Suprapubic skin (tissue), 4 donors: ENCODE data around the gene DKKL1. TPM values are rescaled to one million over a fixed set of nuclear protein-coding genes. Genes with fewer than 3 reads are reported as not detected.
"Not testable (repeated sequence)": the region's sequence is repeated elsewhere in the genome, so short reads cannot be mapped to it uniquely, and the experiment has no call there.

Experiments used
- DNase-seq, 2 donors: peaks; one replicate each; pipeline ENCODE4 v3.0.0-alpha.2; 2019; ENCODE audit warnings: low spot score in 2 of 2
- H3K27ac ChIP-seq: fragments of 200-600 bp; sonication (generic); one replicate; pipeline ENCODE4 v1.5.1; 2019
- H3K27me3 ChIP-seq: fragments of 200-600 bp; sonication (generic); one replicate; pipeline ENCODE4 v1.5.1; 2019
- H3K36me3 ChIP-seq: fragments of 200-600 bp; sonication (generic); one replicate; pipeline ENCODE4 v1.5.1; 2019
- H3K4me1 ChIP-seq: fragments of 200-600 bp; sonication (generic); one replicate; pipeline ENCODE4 v1.5.1; 2019
- H3K4me3 ChIP-seq: fragments of 200-600 bp; sonication (generic); one replicate; pipeline ENCODE4 v1.5.1; 2019; ENCODE audit warnings: mild to moderate bottlenecking
- H3K9me3 ChIP-seq: fragments of 200-600 bp; sonication (generic); one replicate; pipeline ENCODE4 v1.5.1; 2019
- EP300 ChIP-seq: sonication (generic); formaldehyde crosslinking; IDR thresholded peaks from one replicate; pipeline ENCODE4 v1.6.1; 2017; ENCODE audit warnings: antibody characterized with exemption
- POLR2A ChIP-seq, 2 donors: fragments of 450-650 bp; IDR thresholded peaks; one replicate each; pipeline ENCODE4 v1.6.1; 2017; ENCODE audit warnings: antibody characterized with exemption in 2 of 2, mild to moderate bottlenecking in 2 of 2, moderate library complexity in 2 of 2
- POLR2AphosphoS5 ChIP-seq, 3 donors: sonication (generic); formaldehyde crosslinking; IDR thresholded peaks; one replicate each; pipeline ENCODE4 v1.6.1; 2017; ENCODE audit warnings: antibody characterized with exemption in 3 of 3
- WGBS: methylation state at CpG from one replicate; pipeline ENCODE4 v1.1.5; 2018; 5-methylcytosine and 5-hydroxymethylcytosine counted together
- total RNA-seq, 4 donors: library from RNA; depleted of rRNA; stranded (reverse); fragments of >200 nt; gene quantifications; one replicate each; pipeline ENCODE4 v1.1.0, GENCODE V29; 2016
- TF ChIP-seq, protein P1 (sequence below), 2 donors: fragments of 200-600 bp in 1 of 2; fragments of 450-650 bp in 1 of 2; sonication (generic) in 1 of 2; IDR thresholded peaks; one replicate each; pipeline ENCODE4 v1.5.1; 2016 to 2019; ENCODE audit warnings: antibody characterized with exemption in 2 of 2, mild to moderate bottlenecking in 1 of 2, moderate library complexity in 1 of 2

DKKL1 gene
- total RNA-seq, 4 donors from 2014 or later, result not detected

DNA sequence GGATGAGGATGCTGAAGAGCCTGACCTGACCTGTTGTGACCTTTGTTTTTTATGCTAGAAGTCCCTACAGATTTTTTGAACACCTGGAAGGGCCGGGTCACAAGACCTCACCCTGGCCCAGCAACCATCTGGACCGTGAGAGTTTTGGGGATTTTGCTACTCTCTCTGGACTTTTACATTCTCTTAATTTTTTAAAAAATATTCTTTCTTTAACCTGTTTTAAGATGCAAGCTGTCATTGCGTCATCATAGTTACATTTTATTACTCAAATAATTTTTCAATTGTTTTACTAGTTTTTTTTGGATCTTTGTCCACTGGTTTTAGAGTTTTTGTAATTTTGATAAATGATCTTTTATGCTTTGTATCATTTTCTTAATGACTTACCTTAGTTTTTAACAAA, 7.5 kb downstream of the DKKL1 start:
- Histone ChIP-seq H3K27ac (no peak overlapping the region), H3K4me3 (no peak overlapping the region), H3K36me3 (no peaks in the 10 kb centered on the region), H3K27me3 (no peaks in the 10 kb centered on the region), H3K9me3 (peaks cover 13% of the 10 kb centered on the region), H3K4me1 (no peaks in the 10 kb centered on the region)
- TF ChIP-seq, protein P1, sequence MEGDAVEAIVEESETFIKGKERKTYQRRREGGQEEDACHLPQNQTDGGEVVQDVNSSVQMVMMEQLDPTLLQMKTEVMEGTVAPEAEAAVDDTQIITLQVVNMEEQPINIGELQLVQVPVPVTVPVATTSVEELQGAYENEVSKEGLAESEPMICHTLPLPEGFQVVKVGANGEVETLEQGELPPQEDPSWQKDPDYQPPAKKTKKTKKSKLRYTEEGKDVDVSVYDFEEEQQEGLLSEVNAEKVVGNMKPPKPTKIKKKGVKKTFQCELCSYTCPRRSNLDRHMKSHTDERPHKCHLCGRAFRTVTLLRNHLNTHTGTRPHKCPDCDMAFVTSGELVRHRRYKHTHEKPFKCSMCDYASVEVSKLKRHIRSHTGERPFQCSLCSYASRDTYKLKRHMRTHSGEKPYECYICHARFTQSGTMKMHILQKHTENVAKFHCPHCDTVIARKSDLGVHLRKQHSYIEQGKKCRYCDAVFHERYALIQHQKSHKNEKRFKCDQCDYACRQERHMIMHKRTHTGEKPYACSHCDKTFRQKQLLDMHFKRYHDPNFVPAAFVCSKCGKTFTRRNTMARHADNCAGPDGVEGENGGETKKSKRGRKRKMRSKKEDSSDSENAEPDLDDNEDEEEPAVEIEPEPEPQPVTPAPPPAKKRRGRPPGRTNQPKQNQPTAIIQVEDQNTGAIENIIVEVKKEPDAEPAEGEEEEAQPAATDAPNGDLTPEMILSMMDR (IDR thresholded peaks at IDR 0.05), result no peak
- TF ChIP-seq EP300 (no peak), POLR2A (IDR thresholded peaks at IDR 0.05) (no peak), POLR2AphosphoS5 (IDR thresholded peaks at IDR 0.05) (no peak)
- no peak for DNase-seq
- 90% methylated on average over 3 of the region's 3 CpGs for WGBS

DNA sequence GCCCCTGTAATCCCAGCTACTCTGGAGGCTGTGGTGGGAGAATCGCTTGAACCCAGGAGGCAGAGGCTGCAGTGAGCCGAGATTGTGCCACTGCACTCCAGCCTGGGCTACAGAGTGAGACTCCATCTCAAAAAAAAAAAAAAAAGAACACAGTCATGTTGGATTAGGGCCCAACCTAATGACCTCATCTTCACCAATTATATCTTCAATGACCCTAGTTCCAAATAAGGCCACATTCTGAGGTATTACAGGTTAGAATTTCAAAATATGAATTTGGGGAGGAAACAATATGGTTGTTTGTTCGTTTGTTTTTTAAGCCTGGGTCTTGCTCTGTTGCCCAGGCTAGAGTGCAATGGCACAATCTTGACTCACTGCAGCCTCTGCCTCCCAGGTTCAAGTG, 9.5 kb downstream of the DKKL1 start:
- not testable (repeated sequence) for H3K4me1 ChIP-seq, H3K27ac ChIP-seq, DNase-seq, H3K36me3 ChIP-seq, H3K4me3 ChIP-seq, H3K27me3 ChIP-seq
- H3K9me3 ChIP-seq, result peaks cover 13% of the 10 kb centered on the region
- WGBS, result 83% methylated on average over 3 of the region's 3 CpGs

DNA sequence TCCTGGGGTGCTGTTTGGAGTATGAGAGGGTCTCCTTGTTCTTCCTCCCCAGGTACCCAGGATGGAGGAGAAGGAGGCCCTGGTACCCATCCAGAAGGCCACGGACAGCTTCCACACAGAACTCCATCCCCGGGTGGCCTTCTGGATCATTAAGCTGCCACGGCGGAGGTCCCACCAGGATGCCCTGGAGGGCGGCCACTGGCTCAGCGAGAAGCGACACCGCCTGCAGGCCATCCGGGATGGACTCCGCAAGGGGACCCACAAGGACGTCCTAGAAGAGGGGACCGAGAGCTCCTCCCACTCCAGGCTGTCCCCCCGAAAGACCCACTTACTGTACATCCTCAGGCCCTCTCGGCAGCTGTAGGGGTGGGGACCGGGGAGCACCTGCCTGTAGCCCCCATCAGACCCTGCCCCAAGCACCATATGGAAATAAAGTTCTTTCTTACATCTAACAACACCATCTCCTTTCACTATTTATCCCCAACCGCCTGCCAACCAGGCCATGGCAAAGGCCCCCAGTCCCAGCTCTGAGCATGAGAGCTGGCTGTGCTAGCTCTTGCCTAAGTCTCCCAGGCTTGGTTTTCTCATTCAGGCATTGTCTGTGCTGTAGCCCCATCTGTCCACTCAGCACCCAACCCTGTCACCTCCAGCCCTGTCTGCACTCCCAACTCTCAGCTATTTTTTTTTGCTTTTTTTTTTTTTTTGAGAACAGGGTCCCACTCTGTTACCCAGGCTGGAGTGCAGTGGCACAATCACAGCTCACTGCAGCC, 11.2 kb downstream of the DKKL1 start:
- DNase-seq, result no peak
- Histone ChIP-seq H3K4me1 (no peaks in the 10 kb centered on the region), H3K27ac (no peak overlapping the region), H3K9me3 (peaks cover under 1% of the 10 kb centered on the region), H3K4me3 (no peak overlapping the region), H3K27me3 (no peaks in the 10 kb centered on the region), H3K36me3 (no peaks in the 10 kb centered on the region)
- WGBS, result 90% methylated on average over 14 of the region's 16 CpGs
- TF ChIP-seq POLR2AphosphoS5 (IDR thresholded peaks at IDR 0.05), result no peak
- TF ChIP-seq, protein P1 (IDR thresholded peaks at IDR 0.05), result no peak
- TF ChIP-seq POLR2A (IDR thresholded peaks at IDR 0.05), result no peak
- no peak for TF ChIP-seq EP300

DNA sequence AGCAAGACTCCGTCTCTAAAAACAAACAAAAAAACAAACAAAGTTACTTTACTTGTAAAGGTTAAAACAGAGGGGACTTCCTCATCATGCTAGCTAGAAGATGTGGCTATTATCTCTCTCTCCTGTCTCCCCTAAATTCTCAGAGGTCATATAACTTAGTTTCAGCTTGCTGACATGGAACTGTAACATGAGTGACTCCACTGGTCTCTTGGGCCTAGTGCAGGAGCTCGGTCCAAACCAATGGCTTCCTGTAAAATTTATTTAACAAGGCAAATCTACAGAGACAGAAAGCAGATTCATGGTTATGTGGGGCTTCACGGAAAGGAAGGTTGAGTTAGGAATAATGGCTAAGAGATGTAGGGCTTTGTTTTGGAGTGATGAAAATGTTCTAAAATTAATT, 14.8 kb downstream of the DKKL1 start:
- no peak for DNase-seq
- Histone ChIP-seq H3K9me3 (no peaks in the 10 kb centered on the region), H3K27me3 (no peaks in the 10 kb centered on the region), H3K4me1 (no peaks in the 10 kb centered on the region), H3K4me3 (no peak overlapping the region), H3K36me3 (no peaks in the 10 kb centered on the region), H3K27ac (no peak overlapping the region)
- WGBS, result 86% methylated on average over 3 of the region's 3 CpGs
- TF ChIP-seq POLR2A (IDR thresholded peaks at IDR 0.05), result no peak
- TF ChIP-seq EP300, result no peak
- TF ChIP-seq, protein P1 (IDR thresholded peaks at IDR 0.05), result no peak
- TF ChIP-seq POLR2AphosphoS5 (IDR thresholded peaks at IDR 0.05), result no peak

DNA sequence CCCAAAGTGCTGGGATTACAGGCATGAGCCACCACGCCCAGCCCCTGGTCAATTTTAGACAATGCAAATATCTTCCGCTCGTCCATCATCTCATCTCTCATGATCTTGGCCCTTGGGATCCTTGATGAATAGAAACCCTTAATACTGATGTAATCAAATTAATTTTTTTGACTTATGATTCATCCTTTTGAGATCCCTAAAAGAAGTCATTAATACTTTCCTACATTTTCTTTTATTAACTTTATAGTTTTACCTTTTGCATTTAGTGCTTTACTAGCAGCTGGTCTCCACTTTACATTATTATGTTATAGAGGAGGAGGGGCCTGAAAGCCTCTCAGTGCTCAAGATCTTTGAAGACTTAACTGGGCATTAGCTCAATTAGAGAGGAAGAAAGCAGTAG, 16.7 kb downstream of the DKKL1 start:
- Histone ChIP-seq H3K36me3 (no peaks in the 10 kb centered on the region), H3K9me3 (no peaks in the 10 kb centered on the region), H3K27ac (no peak overlapping the region), H3K4me1 (no peaks in the 10 kb centered on the region), H3K27me3 (no peaks in the 10 kb centered on the region), H3K4me3 (no peak overlapping the region)
- WGBS, result 93% methylated on average over 3 of the region's 3 CpGs
- DNase-seq, result no peak
- TF ChIP-seq POLR2AphosphoS5 (IDR thresholded peaks at IDR 0.05) (no peak), EP300 (no peak), POLR2A (IDR thresholded peaks at IDR 0.05) (no peak)
- TF ChIP-seq, protein P1 (IDR thresholded peaks at IDR 0.05), result no peak

DNA sequence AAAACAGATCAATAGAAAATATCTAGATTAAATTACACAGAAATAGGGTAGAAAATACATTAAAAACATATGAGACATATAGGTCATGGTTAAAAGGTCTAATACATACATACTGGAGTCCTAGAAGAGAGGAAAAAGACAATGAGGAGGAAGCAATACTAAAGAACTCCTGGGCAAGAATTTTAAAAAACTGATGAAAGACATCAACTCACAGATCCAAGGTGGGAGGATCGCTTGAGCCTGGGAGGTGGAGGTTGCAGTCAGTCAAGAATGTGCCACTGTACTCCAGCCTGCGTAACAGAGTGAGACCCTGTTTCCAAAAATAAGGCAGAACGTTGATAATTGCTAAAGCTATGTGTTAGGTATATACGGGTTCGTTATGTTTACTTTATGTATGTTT, 19.0 kb downstream of the DKKL1 start:
- WGBS, result 93% methylated on average over 5 of the region's 5 CpGs

More for the DNA sequence above, 19.0 kb downstream of the DKKL1 start:
- no peak for DNase-seq
- Histone ChIP-seq H3K9me3 (no peaks in the 10 kb centered on the region), H3K4me3 (no peak overlapping the region), H3K36me3 (no peaks in the 10 kb centered on the region), H3K27ac (no peak overlapping the region), H3K4me1 (no peaks in the 10 kb centered on the region), H3K27me3 (peaks cover 2% of the 10 kb centered on the region)
- TF ChIP-seq POLR2A (IDR thresholded peaks at IDR 0.05), result no peak
- no peak for TF ChIP-seq EP300
- TF ChIP-seq, protein P1 (IDR thresholded peaks at IDR 0.05), result no peak
- TF ChIP-seq POLR2AphosphoS5 (IDR thresholded peaks at IDR 0.05), result no peak
